ENCODE measurements around the gene PNMA8C.
A peak's percentile ranks its signal among the peaks of the same experiment; 100 is the strongest.
"Not testable (repeated sequence)": the region's sequence is repeated elsewhere in the genome, so short reads cannot be mapped to it uniquely, and the experiment has no call there.

Gene PNMA8C

DNA sequence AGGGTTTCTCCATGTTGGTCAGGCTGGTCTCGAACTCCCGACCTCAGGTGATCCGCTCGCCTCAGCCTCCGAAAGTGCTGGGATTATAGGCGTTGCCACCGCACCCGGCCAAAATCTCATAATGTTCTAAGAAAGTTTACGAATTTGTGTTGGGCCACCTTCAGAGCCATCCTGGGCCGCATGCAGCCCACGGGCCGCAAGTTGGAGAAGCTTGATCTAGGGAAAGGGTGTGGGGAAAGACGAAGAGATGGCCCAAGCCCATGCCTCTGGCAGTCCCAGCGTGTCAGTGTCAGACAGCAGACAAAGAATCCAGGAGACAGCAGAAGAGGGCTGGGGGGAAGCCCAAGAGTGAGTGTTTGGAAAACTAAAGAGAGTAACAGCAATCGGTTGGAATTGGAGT is 17.3 kb upstream of the PNMA8C start:
- DNase-seq = no peak

GRCh38 chr19:46442808-46443450 is 14.2 kb upstream of the PNMA8C start:
- no peak for DNase-seq

DNA sequence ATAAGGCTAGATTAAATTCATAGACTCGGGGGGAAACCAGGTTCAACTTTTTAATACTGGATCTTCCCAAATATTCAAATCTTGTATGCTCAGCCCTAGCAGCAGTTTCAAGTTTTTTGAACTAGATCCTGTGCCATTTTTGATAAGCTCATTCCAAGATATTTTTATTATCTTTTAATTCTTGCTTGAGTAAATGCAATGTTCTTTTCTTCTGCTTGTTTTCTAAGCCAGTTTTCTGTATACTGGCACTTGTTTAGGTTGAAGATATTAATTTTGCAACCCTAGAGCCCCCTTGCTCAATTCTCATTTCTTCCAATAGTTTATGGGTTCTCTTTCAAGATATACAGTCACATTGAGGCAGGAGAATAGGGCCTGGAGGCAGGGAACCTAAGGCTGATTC is 13.1 kb upstream of the PNMA8C start:
- DNase-seq = no peak

- DNase-seq = not testable (repeated sequence)
Measured at GRCh38 chr19:46435689-46436088, 7.0 kb upstream of the PNMA8C start.

GRCh38 chr19:46435009-46435408 is 6.3 kb upstream of the PNMA8C start:
- no peak for DNase-seq

DNA sequence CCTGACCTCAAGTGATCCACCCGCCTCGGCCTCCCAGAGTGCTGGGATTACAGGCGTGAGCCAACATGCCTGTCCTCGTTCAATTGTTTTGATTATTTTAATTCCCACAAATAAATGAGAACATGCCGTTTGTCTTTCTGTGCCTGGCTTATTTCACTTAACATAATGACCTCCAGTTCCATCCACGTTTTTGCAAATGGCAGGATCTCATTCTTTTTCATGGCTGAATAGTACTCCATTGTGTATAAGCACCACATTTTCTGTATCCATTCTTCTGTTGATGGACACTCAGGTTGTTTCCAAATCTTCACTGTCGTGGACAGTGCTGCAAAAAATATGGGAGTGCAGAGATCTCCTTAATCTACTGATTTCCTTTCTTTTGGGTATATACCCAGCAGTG is 4.7 kb upstream of the PNMA8C start:
- DNase-seq = not testable (repeated sequence)

DNA sequence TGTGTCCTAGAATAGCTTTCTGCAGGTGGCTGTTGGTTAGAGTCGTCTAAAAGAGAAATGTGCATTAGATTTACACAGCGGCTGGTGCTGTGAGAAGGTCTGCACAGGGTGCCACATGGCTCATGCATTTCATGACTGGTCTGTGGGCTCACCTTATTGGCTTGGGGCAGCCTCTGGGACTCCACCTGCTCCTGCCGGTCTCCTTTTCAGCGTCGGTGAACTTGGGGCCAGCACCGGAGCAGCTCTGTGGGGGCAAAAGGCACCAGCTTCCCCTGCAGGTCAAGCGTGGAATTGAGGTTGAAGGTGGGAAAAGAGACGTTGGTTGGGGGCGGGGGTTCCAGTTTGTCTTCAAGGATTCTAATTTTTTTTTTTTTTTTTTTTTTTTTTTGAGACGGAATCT is 3.1 kb upstream of the PNMA8C start:
- no peak for DNase-seq

- no peak for DNase-seq
Measured at GRCh38 chr19:46429999-46430398, 1.3 kb upstream of the PNMA8C start.

DNA sequence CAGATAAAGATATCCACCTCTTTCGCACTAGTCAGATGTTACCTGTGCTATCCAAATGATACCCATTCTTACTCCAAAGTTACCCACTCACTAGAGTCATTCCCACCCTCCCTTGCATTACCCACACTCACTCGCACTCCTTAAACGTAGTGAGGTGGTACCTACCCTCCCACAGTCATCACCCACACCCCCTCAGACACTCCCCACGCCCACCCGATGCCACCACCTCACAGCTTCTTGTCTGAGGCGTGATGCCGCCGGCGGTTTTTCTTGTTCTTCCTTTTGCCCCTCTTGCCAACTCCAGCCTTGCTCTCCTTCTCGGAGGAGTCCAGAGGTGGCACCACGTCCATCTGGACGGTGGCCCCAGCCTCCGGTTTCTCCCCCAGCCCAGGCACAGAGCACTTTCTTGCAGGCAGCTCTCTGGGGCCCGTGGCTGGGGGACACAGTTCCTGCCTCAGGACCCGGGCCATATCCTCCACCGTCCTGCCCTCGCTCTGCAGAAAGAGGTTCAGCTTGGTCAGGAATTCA is 1.2 kb downstream of the PNMA8C start:
- DNase-seq = no peak

GRCh38 chr19:46426506-46427162 is 2.1 kb downstream of the PNMA8C start:
- no peak for DNase-seq

GRCh38 chr19:46426035-46426505 is 2.7 kb downstream of the PNMA8C start:
- no peak for DNase-seq

GRCh38 chr19:46423188-46423587 is 5.5 kb downstream of the PNMA8C start:
- DNase-seq = no peak

DNA sequence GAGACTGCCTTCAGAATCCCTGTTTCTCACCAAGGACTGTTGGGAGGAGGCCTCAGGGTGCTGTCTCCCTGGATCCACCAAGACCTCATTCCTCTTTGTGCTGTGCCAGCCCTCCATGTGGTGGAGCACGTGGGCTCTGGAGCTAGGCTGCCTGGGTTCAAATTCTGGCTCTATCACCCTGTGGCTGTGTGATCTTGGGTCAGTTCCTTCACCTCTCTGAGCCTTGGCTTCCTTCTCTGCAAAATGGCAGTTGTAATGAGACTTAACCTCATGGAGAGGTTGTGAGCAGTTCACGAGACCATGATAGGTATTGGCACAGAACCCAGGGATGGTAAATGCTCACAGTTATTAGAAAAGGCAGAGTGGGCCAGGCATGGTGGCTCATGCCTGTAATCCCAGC is 6.4 kb downstream of the PNMA8C start:
- no peak for DNase-seq

DNA sequence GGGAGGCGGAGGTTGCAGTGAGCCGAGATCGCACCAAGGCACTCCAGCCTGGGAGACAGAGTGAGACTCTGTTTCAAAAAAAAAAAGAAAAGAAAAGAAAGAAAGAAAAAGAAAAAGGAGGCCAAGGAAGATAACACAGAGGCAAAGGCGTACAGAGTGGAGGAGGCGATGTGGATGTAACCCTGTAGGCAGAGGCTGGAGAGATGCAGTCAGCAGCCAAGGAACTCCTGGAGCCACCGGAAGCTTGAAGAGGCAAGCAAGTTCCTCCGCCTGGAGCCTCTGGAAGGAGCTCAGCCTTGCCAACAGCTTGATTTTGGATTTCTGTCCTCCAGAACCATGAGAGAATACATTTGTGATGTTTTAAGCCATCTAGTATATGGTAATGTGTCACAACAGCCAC is 8.7 kb downstream of the PNMA8C start:
- DNase-seq = no peak

GRCh38 chr19:46415804-46416709 is 12.7 kb downstream of the PNMA8C start:
- not testable (repeated sequence) for DNase-seq

DNA sequence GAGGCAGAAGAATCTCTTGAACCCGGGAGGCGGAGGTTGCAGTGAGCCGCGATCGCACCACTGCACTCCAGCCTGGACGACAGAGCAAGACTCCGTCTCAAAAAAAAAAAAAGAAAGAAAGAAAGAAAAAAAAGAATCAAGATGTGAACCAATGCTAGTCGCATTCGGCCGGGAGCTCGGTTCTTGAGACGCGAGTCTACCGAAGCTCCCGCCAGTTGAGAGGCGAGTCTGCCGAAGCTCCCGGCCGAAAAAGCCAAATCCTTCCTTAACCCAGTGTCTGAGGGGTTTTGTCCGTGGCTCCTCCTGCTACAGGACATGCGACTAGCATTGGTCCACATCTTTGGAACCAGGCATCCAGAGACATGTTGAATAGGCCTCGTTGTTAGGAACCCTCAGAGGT is 13.8 kb downstream of the PNMA8C start:
- not testable (repeated sequence) for DNase-seq

DNA sequence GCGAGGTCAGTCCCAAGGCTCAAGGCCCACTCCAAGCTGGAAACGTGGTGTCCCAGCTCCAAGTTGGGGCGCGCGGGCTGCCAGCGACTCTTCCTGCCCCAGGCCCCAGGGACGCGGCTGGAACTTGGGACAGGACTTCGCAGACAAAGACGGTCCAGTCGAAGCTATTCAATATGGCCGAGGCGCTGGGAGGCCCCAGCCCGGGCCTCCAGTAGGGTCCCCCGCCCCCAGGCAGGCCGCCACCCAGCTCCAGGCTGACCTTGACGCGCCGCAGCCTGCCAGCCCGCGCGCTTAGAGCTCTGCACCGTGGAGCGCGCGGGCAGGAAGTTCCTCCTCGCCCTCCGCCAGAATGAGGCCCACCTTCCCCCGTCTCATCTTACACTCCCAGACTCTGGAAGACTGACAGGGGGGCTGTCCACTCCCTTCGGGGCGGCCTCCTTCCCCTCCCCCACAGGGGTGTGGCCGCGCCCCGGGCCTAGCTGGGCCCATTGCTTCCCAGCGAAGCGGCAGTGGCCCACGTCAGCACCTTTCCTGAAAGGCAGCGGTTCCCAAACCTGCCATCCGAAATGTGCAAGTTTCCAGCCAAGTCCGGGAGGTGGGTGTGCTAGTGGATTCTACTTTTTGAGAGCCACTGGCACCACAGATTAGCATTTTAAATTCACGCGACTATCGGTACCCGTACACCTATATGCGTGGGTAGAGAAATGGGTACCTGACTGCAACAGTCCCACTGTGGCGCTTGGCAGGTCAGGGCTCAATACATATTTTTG is 15.3 kb downstream of the PNMA8C start, which contains the start of gene CCDC8:
Gene CCDC8, minus strand, starts transcription at position 303 of the 770 bp plus-strand sequence. CDS start 754 bp downstream, outside the sequence.
- peak; percentile 37 for DNase-seq

DNA sequence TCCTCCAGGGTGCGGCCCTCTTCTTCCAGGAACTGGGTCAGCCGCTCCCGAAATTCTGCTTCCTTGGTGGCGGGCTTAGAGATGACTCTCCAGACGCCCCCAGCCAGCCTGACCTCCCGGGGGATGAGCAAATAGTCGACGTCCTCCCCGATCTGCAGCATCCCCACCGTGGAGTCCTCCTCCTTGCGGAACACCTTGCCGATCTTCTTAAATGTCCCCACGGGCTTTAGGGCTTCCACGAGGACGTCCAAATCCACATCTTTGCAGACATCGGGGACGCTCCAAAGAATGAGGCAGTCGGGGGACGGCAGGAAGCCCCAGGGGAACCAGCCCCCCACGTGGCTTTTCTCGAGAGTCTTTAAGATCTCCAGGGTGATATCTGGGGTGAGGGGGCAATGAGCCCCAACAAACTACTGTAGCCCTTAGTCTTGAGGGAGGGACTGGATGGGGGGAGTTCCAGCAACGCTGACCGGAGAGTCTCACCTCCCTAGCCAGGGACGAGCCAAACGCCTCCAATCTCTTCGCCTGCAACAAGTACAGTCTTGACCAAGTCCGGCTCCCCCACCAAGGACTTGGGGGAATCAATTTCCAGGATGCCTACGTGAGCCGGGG is 16.0 kb downstream of the PNMA8C start:
- DNase-seq = no peak

DNA sequence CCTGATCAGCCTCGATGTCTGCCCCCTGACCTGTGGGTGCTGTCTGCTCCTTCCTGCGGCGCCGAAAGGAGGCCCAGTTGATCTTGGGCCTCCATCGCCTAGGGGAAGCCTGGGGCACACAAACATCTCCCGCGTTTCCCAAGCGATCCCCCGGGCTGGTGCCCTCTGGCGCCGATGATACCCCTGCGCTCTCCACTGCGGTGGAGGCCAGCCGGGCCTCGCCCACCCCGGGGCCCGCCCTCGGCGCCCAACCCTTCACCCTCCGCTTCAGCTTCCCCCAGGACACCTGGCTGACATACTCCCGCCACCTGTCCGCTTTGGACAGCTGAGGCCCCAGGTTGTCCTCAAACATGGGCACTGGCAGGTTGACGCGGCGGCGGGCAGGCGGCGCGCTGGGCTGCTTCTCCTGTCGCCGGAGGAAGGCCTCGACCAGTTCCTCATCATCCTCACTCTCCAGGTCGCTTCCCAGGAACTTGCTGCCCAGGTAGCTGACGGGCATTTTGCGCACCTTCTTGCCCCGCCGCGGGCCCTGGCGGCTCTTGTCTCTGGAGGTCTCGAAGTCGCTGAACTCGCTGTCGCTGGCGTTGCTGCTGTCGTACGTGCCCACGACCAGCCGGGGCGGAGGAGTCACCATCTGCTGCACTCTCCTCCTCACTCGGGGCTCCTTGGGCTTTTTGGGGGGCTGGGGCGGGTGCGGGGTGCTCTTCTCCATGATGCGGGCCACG is 16.6 kb downstream of the PNMA8C start:
- no peak for DNase-seq

DNA sequence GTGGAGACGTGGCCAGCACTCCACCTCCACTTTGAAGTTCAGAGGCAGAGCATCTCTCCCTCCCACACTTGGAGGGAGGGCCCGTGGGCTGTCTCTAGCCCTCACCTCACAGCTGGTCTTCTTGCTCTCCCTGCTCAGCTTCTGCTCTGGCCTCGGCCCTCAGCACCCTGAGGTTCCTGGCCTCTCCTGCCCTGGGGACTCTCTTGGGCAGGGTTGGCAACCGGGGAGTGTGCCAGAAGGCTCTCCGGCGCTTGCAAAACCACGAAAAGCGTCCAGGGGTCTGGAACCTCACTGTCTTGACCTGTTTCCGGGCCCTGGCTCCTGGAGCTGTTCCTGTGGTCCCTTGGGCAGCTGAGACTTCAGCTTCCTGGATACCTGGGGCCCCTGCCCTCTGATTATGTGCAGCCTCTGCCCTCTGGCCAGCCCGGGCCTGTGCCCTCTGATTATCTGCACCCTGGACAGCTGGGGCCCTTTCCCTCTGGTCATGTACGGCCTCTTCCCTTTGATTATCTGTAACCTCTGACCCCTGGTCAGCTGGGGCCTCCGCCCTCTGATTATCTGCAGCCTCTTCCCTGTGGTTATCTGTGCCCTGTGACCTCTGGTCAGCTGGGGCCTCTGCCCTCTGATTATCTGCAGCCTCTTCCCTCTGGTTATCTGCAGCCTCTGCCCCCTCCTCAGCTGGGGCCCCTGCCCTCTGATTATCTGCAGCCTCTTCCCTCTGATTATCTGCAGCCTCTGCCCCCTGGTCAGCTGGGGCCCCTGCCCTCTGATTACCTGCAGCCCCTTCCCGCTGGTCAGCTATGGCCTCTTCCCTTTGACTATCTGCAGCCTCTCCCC is 17.4 kb downstream of the PNMA8C start:
- no peak for DNase-seq
